Coronary artery (tissue), 2 donors: ENCODE measurements around the gene ADARB2.

Experiments
- DNase-seq: peaks from one replicate; pipeline ENCODE4 v3.0.0-alpha.2; 2017; ENCODE audit warnings: low spot score
- H3K27ac ChIP-seq, 2 donors: fragments of 200-600 bp; sonication (generic); one replicate each; pipeline ENCODE4 v1.5.1; 2016 to 2019
- H3K4me3 ChIP-seq: fragments of 200-600 bp; sonication (generic); 2 replicates; pipeline ENCODE4 v1.5.1; 2016; ENCODE audit warnings: mild to moderate bottlenecking, moderate library complexity
- TF ChIP-seq, protein P1 (sequence below): fragments of 200-600 bp; sonication (generic); IDR thresholded peaks from one replicate; pipeline ENCODE4 v1.5.1; 2019; ENCODE audit warnings: antibody characterized with exemption

The ADARB2 gene

DNA sequence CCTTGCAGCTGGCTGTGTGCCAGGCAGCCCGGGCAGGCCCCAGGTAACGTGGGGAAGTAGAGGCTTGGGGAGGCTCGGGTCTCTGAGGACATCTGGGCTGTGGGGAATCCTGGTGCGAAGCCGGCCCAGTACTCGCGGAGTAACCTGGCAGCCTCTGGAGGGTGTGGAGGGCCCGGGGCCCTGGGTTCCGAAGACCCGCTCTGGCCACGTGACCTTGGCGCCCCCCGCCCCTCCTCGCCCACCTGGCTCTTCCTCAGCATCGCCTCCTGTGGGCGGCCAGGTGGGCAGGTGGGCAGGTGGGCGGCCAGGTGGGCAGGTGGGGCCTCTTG, 538.0 kb downstream of the ADARB2 start:
- DNase-seq = no peak
- H3K4me3 ChIP-seq = no peak overlapping the region
- TF ChIP-seq, protein P1, sequence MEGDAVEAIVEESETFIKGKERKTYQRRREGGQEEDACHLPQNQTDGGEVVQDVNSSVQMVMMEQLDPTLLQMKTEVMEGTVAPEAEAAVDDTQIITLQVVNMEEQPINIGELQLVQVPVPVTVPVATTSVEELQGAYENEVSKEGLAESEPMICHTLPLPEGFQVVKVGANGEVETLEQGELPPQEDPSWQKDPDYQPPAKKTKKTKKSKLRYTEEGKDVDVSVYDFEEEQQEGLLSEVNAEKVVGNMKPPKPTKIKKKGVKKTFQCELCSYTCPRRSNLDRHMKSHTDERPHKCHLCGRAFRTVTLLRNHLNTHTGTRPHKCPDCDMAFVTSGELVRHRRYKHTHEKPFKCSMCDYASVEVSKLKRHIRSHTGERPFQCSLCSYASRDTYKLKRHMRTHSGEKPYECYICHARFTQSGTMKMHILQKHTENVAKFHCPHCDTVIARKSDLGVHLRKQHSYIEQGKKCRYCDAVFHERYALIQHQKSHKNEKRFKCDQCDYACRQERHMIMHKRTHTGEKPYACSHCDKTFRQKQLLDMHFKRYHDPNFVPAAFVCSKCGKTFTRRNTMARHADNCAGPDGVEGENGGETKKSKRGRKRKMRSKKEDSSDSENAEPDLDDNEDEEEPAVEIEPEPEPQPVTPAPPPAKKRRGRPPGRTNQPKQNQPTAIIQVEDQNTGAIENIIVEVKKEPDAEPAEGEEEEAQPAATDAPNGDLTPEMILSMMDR = no peak
- no peak overlapping the region for H3K27ac ChIP-seq

DNA sequence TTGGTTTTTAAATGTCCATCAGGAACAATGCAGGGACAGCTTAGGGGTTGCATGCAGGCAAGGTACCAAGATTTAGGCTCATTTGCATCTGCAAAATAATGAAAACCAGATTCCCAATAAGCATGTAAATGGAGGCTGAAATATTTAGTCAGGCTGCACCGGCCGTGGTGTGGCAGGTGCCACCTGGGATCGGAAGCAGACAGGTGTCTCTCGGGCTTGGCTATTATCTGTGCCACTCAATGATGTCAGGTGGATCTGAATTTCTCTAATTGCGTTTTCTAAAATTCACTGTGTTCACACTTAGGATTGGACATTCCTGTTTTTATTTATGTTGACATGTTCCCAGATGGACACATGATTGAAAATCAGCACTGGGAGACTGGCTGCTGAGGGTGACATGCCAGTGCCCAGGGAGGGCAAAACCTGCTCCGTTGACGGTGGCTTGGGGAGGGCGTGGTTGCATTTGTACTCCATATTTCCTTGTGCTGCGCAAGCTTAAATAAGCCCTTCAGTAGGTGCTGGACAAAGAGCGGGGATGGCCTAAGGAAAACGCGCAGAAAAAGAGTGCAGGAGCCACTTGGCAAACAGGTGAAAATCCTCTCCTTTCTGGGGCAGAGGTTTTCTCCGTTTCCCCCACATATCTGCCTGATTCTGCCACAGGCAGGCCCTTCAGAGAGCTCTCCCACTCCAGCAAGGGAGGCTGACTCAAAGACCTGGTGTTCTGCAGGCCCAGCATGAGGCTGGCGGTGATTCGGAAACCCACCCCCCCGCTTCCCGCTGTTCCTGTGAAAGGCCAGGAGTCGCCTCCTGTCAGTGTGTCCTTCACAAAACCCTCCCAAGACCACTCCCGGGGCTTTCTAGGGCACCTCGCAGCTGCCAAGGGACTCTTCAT, 538.6 kb downstream of the ADARB2 start:
- no peak for DNase-seq
- no peak overlapping the region for H3K4me3 ChIP-seq
- TF ChIP-seq, protein P1 = no peak
- H3K27ac ChIP-seq = no peak overlapping the region

DNA sequence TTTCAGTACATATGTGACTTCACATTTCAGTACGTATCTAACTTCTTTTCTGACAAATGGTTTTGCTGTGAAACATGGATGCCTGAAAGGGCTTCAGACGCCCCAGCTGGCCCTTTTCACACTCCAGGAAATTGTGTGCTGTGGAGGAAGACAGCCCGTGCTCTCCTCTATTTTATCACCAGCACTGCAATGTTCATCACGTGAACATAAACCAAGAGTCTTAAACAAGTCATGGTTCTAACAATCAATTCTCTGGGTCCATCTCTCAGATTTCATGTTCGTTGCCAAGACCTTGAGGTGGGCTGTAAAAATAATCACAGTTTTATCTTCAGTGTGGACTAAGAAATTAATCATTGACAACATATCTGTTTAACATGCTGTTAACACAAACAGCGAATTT, 539.9 kb downstream of the ADARB2 start:
- DNase-seq = no peak
- TF ChIP-seq, protein P1 = no peak
- Histone ChIP-seq H3K4me3 (no peak overlapping the region), H3K27ac (no peak overlapping the region)

DNA sequence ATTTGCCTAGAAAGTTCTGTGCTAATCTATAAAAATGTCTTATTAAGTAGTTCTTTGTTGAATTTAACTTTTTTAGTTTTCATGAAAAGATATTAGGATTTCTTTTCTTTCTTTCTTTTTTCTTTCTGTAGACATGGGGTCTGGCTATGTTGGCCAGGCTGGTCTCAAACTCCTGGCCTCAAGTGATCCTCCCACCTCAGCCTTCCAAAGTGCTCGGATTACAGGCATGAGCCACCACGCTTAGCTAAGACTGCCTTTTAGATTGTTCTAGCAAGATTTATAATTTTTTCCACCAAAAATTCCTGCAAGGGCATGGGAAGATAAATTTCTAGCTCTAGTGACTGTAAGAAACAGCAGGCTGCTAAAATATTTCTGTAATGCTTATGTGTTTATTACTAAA, 540.7 kb downstream of the ADARB2 start:
- no peak for DNase-seq
- no peak overlapping the region for H3K4me3 ChIP-seq
- H3K27ac ChIP-seq = no peak overlapping the region
- TF ChIP-seq, protein P1 = no peak

DNA sequence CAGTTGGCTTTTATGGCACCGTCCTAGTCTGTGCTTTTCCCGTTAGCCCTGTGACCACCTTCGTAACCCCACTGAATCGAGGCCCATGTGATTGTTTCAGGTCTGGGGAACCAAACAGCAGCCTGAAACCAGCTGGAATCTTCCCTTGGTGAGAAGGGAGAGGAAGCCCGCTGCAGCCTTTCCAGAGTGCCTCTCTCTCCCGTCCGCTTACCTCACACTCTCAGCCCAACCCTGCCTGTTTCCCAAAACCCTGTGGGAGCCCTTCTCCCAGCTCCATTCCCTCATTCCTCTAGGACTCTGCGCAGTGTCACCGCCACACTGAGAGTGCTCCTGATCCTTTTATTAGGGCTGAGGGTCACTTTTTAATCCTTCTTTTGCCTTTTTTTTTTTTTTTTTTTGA, 541.5 kb downstream of the ADARB2 start:
- DNase-seq = no peak
- H3K4me3 ChIP-seq = no peak overlapping the region
- H3K27ac ChIP-seq = no peak overlapping the region
- TF ChIP-seq, protein P1 = no peak

DNA sequence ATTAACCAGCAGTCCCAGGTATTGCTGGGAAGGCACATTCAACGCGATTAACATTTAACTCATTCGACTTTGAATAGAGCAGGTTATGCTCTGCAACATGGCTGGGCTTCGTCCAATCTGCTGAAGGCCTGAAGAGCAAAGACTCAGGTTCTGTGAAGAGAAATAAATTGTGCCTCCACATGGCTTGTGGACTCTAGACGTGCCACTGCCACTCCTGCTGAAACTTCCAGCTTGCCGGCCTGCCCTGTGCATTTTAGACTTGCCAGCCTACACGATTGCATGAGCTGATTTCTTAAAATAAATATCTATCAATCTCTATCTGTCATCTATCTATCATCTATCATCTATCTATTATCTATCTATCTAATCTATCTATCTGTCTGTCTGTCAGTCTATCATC, 543.2 kb downstream of the ADARB2 start:
- DNase-seq = no peak
- Histone ChIP-seq H3K4me3 (no peak overlapping the region), H3K27ac (no peak overlapping the region)
- TF ChIP-seq, protein P1 = no peak

DNA sequence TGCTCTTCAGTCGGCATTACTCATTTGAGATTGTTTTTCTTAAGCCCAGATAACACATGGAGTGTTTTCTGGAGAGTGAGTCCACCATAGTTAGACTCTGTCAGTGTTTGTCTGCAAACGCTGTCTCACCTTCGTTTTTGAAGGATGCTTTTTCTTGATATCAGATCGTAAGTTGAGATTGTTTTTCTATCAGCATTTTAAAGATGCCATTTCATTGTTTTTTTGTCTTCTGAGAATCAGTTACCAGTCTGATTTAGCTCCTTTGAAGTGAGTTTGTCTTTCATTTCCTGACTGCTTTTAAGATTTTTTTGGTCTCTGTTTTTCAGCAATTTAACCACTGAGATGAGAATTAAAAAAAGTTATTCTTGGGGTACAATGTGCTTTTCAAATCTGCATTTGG, 543.8 kb downstream of the ADARB2 start:
- no peak for DNase-seq
- TF ChIP-seq, protein P1 = no peak
- Histone ChIP-seq H3K27ac (no peak overlapping the region), H3K4me3 (no peak overlapping the region)
